ENCODE measurements around the gene PPP1R16B. TPM values are rescaled to one million over a fixed set of nuclear protein-coding genes. Genes with fewer than 3 reads are reported as not detected.

The PPP1R16B gene
- total RNA-seq, 1 donor = not detected

DNA sequence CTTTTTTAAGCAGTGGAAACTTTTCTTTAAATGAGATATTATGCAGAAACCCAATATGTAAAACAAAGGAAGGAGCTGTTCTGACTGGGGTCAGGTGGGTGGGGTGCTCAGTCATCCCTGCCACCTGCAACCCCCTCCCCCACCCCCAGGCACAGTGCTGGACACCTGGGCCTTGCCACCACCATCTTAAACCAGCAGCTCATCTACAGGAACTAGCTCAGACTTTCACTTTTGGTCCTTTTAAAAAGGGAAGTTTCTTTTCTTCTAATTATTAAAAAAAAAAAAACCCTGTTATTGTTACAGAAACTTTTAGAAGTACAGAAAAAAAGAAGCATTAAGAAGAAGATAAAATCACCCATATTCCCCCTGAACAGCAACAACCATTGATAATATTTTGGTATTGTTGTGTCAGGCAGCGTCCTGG is 37.1 kb downstream of the PPP1R16B start:
- DNase-seq (ENCODE audit: insufficient read length, low spot score, missing footprints) = no peak
- Histone ChIP-seq H3K4me1 (ENCODE audit: insufficient read depth, low read length) (no peaks in the 10 kb centered on the region), H2AFZ (ENCODE audit: low read length) (no peak overlapping the region), H3K9me3 (ENCODE audit: low read depth, low read length) (no peaks in the 10 kb centered on the region), H3K27ac (ENCODE audit: low read depth, low read length) (no peak overlapping the region), H3K36me3 (ENCODE audit: insufficient read depth, low read length) (no peaks in the 10 kb centered on the region), H3K4me2 (ENCODE audit: insufficient read depth, low read length) (no peak overlapping the region), H3K4me3 (ENCODE audit: insufficient read depth, low read length) (no peak overlapping the region), H3K79me2 (ENCODE audit: insufficient read depth, low read length) (no peaks in the 10 kb centered on the region), H4K20me1 (ENCODE audit: insufficient read depth, low read length) (no peaks in the 10 kb centered on the region), H3K27me3 (ENCODE audit: insufficient read depth, low read length) (peaks cover 17% of the 10 kb centered on the region)
- TF ChIP-seq, protein P1, sequence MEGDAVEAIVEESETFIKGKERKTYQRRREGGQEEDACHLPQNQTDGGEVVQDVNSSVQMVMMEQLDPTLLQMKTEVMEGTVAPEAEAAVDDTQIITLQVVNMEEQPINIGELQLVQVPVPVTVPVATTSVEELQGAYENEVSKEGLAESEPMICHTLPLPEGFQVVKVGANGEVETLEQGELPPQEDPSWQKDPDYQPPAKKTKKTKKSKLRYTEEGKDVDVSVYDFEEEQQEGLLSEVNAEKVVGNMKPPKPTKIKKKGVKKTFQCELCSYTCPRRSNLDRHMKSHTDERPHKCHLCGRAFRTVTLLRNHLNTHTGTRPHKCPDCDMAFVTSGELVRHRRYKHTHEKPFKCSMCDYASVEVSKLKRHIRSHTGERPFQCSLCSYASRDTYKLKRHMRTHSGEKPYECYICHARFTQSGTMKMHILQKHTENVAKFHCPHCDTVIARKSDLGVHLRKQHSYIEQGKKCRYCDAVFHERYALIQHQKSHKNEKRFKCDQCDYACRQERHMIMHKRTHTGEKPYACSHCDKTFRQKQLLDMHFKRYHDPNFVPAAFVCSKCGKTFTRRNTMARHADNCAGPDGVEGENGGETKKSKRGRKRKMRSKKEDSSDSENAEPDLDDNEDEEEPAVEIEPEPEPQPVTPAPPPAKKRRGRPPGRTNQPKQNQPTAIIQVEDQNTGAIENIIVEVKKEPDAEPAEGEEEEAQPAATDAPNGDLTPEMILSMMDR (IDR thresholded peaks at IDR 0.05; ENCODE audit: extremely low read depth, low read depth, low read length) = no peak

DNA sequence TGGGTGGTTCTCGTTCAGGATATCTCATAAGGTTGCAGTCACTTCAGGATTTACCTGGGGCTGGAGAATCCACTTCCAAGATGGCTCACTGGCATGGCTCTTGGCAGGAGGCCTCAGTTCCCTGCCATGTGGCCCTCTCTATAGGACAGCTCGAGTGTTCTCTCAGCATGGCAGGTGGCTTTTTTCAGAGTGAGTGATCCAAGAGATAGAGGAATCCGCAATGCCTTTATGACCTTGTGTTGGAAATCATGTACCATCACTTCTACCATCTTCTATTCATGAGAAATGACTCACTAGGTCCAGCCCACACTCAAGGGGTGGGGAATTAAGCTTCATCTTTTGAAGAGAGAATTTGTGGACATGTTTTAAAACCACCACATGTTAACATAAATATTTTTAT is 37.8 kb downstream of the PPP1R16B start:
- no peaks in the 10 kb centered on the region for H3K79me2 ChIP-seq (ENCODE audit: insufficient read depth, low read length)
- H3K4me2 ChIP-seq (ENCODE audit: insufficient read depth, low read length) = no peak overlapping the region
- no peaks in the 10 kb centered on the region for H3K4me1 ChIP-seq (ENCODE audit: insufficient read depth, low read length)
- H4K20me1 ChIP-seq (ENCODE audit: insufficient read depth, low read length) = no peaks in the 10 kb centered on the region
- no peak overlapping the region for H2AFZ ChIP-seq (ENCODE audit: low read length)
- H3K4me3 ChIP-seq (ENCODE audit: insufficient read depth, low read length) = no peak overlapping the region
- no peaks in the 10 kb centered on the region for H3K36me3 ChIP-seq (ENCODE audit: insufficient read depth, low read length)
- no peaks in the 10 kb centered on the region for H3K9me3 ChIP-seq (ENCODE audit: low read depth, low read length)
- TF ChIP-seq, protein P1 (IDR thresholded peaks at IDR 0.05; ENCODE audit: extremely low read depth, low read depth, low read length) = no peak
- peaks cover 17% of the 10 kb centered on the region for H3K27me3 ChIP-seq (ENCODE audit: insufficient read depth, low read length)
- no peak overlapping the region for H3K27ac ChIP-seq (ENCODE audit: low read depth, low read length)
- no peak for DNase-seq (ENCODE audit: insufficient read length, low spot score, missing footprints)

DNA sequence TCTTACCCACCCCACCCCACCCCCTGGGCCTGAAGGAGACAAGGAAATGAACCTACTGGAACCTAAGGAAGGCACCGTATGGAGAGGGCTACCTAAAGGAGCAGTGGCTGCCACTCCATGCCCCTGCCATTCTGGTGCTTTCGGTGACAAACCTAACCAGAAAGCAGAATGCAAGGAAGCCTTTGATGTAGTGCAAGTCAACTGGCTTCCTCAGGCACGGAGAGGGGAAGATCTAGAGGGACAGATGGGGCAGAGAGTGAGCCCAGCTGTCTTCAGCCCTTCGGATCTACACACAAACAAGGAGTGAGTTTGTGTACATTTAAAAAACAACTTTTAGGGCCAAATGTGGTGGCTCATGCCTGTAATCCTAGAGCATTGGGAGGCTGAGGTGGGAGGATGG is 39.5 kb downstream of the PPP1R16B start:
- Histone ChIP-seq H3K79me2 (ENCODE audit: insufficient read depth, low read length) (no peaks in the 10 kb centered on the region), H2AFZ (ENCODE audit: low read length) (no peak overlapping the region), H3K9me3 (ENCODE audit: low read depth, low read length) (no peaks in the 10 kb centered on the region), H4K20me1 (ENCODE audit: insufficient read depth, low read length) (no peaks in the 10 kb centered on the region), H3K4me2 (ENCODE audit: insufficient read depth, low read length) (no peak overlapping the region), H3K4me3 (ENCODE audit: insufficient read depth, low read length) (no peak overlapping the region), H3K4me1 (ENCODE audit: insufficient read depth, low read length) (no peaks in the 10 kb centered on the region), H3K27me3 (ENCODE audit: insufficient read depth, low read length) (peaks cover 17% of the 10 kb centered on the region), H3K36me3 (ENCODE audit: insufficient read depth, low read length) (no peaks in the 10 kb centered on the region), H3K27ac (ENCODE audit: low read depth, low read length) (no peak overlapping the region)
- no peak for DNase-seq (ENCODE audit: insufficient read length, low spot score, missing footprints)
- TF ChIP-seq, protein P1 (IDR thresholded peaks at IDR 0.05; ENCODE audit: extremely low read depth, low read depth, low read length) = no peak

DNA sequence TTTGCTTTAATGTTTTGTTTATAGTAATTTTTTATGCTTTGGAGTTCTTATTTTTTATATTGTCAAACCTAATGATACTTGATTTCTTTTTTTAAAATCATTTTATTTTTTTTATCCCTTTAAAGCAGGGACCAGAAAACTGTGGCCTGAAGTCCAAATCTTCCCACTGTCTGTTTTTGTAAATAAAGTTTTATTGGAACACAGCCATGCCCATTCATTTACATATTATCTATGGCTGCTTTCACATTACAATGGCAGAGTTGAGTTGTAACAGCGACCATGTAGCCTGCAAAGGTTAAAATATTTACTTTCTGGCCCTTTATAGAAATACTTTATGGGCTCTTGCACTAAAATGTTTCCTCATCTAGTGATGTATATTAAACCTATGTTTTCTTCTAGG is 42.3 kb downstream of the PPP1R16B start:
- no peak for DNase-seq (ENCODE audit: insufficient read length, low spot score, missing footprints)

More for the DNA sequence above, 42.3 kb downstream of the PPP1R16B start:
- H3K4me1 ChIP-seq (ENCODE audit: insufficient read depth, low read length) = no peaks in the 10 kb centered on the region
- no peak overlapping the region for H2AFZ ChIP-seq (ENCODE audit: low read length)
- no peaks in the 10 kb centered on the region for H4K20me1 ChIP-seq (ENCODE audit: insufficient read depth, low read length)
- peaks cover 13% of the 10 kb centered on the region for H3K27me3 ChIP-seq (ENCODE audit: insufficient read depth, low read length)
- TF ChIP-seq, protein P1 (IDR thresholded peaks at IDR 0.05; ENCODE audit: extremely low read depth, low read depth, low read length) = no peak
- H3K79me2 ChIP-seq (ENCODE audit: insufficient read depth, low read length) = no peaks in the 10 kb centered on the region
- no peaks in the 10 kb centered on the region for H3K9me3 ChIP-seq (ENCODE audit: low read depth, low read length)
- no peak overlapping the region for H3K4me3 ChIP-seq (ENCODE audit: insufficient read depth, low read length)
- H3K4me2 ChIP-seq (ENCODE audit: insufficient read depth, low read length) = no peak overlapping the region
- no peak overlapping the region for H3K27ac ChIP-seq (ENCODE audit: low read depth, low read length)
- no peaks in the 10 kb centered on the region for H3K36me3 ChIP-seq (ENCODE audit: insufficient read depth, low read length)

Data from osteoblast (primary cell).